GM12878 (cell line): ENCODE measurements around the gene NAV2. TPM values are rescaled to one million over a fixed set of nuclear protein-coding genes. Genes with fewer than 3 reads are reported as not detected.
A peak's percentile ranks its signal among the peaks of the same experiment; 100 is the strongest.

ENCODE experiments used
- BCL3 ChIP-seq: IDR thresholded peaks from 2 replicates; pipeline ENCODE4 v1.6.1; 2011; ENCODE audit warnings: borderline replicate concordance, low read depth, mild to moderate bottlenecking, moderate library complexity, low read length; ENCODE audit not compliant: insufficient read depth, poor library complexity, severe bottlenecking
- CUX1 ChIP-seq: IDR thresholded peaks from 2 replicates; pipeline ENCODE4 v1.6.1; 2012; ENCODE audit warnings: improper control_type of control experiment, low read depth, low read length; ENCODE audit not compliant: insufficient replicate concordance
- E4F1 ChIP-seq: fragments of 450-650 bp; IDR thresholded peaks from 2 replicates; pipeline ENCODE4 v1.6.1; 2018; ENCODE audit warnings: borderline replicate concordance, mild to moderate bottlenecking; ENCODE audit not compliant: partially characterized antibody
- ELK1 ChIP-seq: IDR thresholded peaks from 2 replicates; pipeline ENCODE4 v1.6.1; 2012; ENCODE audit warnings: low read depth, low read length, improper control_type of control experiment
- HDAC6 ChIP-seq: fragments of 200-600 bp; sonication (generic); IDR thresholded peaks from one replicate; pipeline ENCODE4 v1.8.0; 2017; ENCODE audit warnings: antibody characterized with exemption; ENCODE audit not compliant: unreplicated experiment
- MYB ChIP-seq: fragments of 150-350 bp; IDR thresholded peaks from 2 replicates; pipeline ENCODE4 v1.6.1; 2014; ENCODE audit warnings: mild to moderate bottlenecking, low read depth, low read length, borderline replicate concordance
- NFIC ChIP-seq: IDR thresholded peaks from 2 replicates; pipeline ENCODE4 v1.6.1; 2012; ENCODE audit warnings: low read depth, mild to moderate bottlenecking, inconsistent platforms, low read length, moderate library complexity
- PRDM15 ChIP-seq: fragments of 450-650 bp; formaldehyde crosslinking; IDR thresholded peaks from 2 replicates; pipeline ENCODE4 v1.4.0; 2020; ENCODE audit warnings: mild to moderate bottlenecking, moderate library complexity
- RUNX3 ChIP-seq: IDR thresholded peaks from 2 replicates; pipeline ENCODE4 v1.6.1; 2012; ENCODE audit warnings: low read length, inconsistent platforms
- TCF7 ChIP-seq: IDR thresholded peaks from 2 replicates; pipeline ENCODE4 v1.6.1; 2014; ENCODE audit warnings: antibody characterized with exemption, borderline replicate concordance
- YBX1 ChIP-seq: fragments of 450-650 bp; IDR thresholded peaks from 2 replicates; pipeline ENCODE4 v1.6.1; 2016; ENCODE audit warnings: antibody characterized with exemption
- ZNF207 ChIP-seq: fragments of 450-650 bp; IDR thresholded peaks from 2 replicates; pipeline ENCODE4 v1.6.1; 2014; ENCODE audit warnings: antibody characterized with exemption, mild to moderate bottlenecking, borderline replicate concordance
- polyA plus RNA-seq, 11 experiments: library from polyadenylated mRNA; depleted of rRNA in 4 of 11; unstranded in 6 of 11; stranded (reverse) in 5 of 11; fragments of >200 nt; fragmentation: Nextera tagmentation in 4 of 11; fragmentation: Illumina TruSeq in 1 of 11; extraction: Ambion mirVana in 4 of 11; extraction: Trizol in 1 of 11; gene quantifications; 1 replicate in 1 of 11; 2 replicates in 10 of 11; pipeline versions ENCODE4 v1.2.1 to v1.2.3, GENCODE V29; 2011 to 2016; ENCODE audit warnings: inconsistent platforms in 2 of 11, missing spikeins in 2 of 11, low read depth in 1 of 11
- total RNA-seq, 4 experiments: library from RNA; depleted of rRNA in 3 of 4; stranded (reverse); fragments of >200 nt in 3 of 4; fragmentation: Illumina TruSeq in 1 of 4; extraction: Trizol in 1 of 4; gene quantifications; 2 replicates each; pipeline versions ENCODE4 v1.2.1 to v1.2.3, GENCODE V29; 2013 to 2021

NAV2 gene
- total and polyA plus RNA-seq, 10 of the 15 experiments (the other 5 are each of a cell fraction or from before 2014, with no cell fraction given), result 0.35 to 6.1 (median 1.1) TPM

- TF ChIP-seq ZNF207, result no peak
- TF ChIP-seq HDAC6, result no peak
- peak; percentile 30 for TF ChIP-seq CUX1
- TF ChIP-seq BCL3, result no peak
- peak; percentile 68; the same call in 1 of the 2 replicates for TF ChIP-seq TCF7
- no peak for TF ChIP-seq MYB
- TF ChIP-seq YBX1, result no peak
- no peak for TF ChIP-seq PRDM15
- no peak for TF ChIP-seq ELK1
- TF ChIP-seq E4F1, result no peak
- TF ChIP-seq NFIC, result peak; percentile 68; the same call in 1 of the 2 replicates
- peak; percentile 87 for TF ChIP-seq RUNX3
These were observed 64.9 kb downstream of the NAV2 start (continued) for GRCh38 chr11:19777377-19778102.
